Spinal cord (tissue), 10 donors: Measurements from ENCODE around the gene KLK11. TPM values are rescaled to one million over a fixed set of nuclear protein-coding genes. Genes with fewer than 3 reads are reported as not detected.

Source experiments
- DNase-seq, 6 donors: peaks; one replicate each; pipeline versions ENCODE4 v3.0.0 to v3.0.0-alpha.2; 2013 to 2015; ENCODE audit warnings: low spot score in 6 of 6, low read depth in 4 of 6
- H3K27ac ChIP-seq: one replicate; pipeline ENCODE4 v1.5.1; 2013; ENCODE audit warnings: low read depth, low read length, control low read depth
- H3K27me3 ChIP-seq: one replicate; pipeline ENCODE4 v1.6.1; 2013; ENCODE audit warnings: low read length; ENCODE audit not compliant: control insufficient read depth, insufficient read depth
- H3K36me3 ChIP-seq: one replicate; pipeline ENCODE4 v1.6.1; 2013; ENCODE audit warnings: low read length; ENCODE audit not compliant: control insufficient read depth, insufficient read depth
- H3K4me1 ChIP-seq: one replicate; pipeline ENCODE4 v1.6.1; 2013; ENCODE audit warnings: low read length; ENCODE audit not compliant: control insufficient read depth, insufficient read depth
- H3K4me3 ChIP-seq: one replicate; pipeline ENCODE4 v1.5.1; 2013; ENCODE audit warnings: low read depth, low read length, control low read depth
- H3K9me3 ChIP-seq: one replicate; pipeline ENCODE4 v1.6.1; 2013; ENCODE audit warnings: low read length; ENCODE audit not compliant: control insufficient read depth, insufficient read depth
- WGBS: methylation state at CpG from one replicate; pipeline ENCODE4 v1.1.5; 2013; ENCODE audit warnings: missing lambda C conversion rate; ENCODE audit not compliant: insufficient coverage; 5-methylcytosine and 5-hydroxymethylcytosine counted together
- long read RNA-seq, 4 donors: transcript quantifications; one replicate each; lab custom pipeline, GENCODE V29; 2026
- polyA plus RNA-seq, 2 donors: library from polyadenylated mRNA; unstranded; fragments of 120-200 nt; gene quantifications; one replicate each; pipeline ENCODE4 v1.2.1, GENCODE V29; 2013; ENCODE audit not compliant: insufficient read length in 2 of 2
- total RNA-seq, 2 donors: library from RNA; depleted of rRNA in 1 of 2; stranded (reverse); fragments of 120-200 nt in 1 of 2; fragments of >200 nt in 1 of 2; gene quantifications; one replicate each; pipeline versions ENCODE4 v1.2.3 to v1.2.4, GENCODE V29; 2013 to 2014
- donor health status: healthy.

The KLK11 gene, protein sequence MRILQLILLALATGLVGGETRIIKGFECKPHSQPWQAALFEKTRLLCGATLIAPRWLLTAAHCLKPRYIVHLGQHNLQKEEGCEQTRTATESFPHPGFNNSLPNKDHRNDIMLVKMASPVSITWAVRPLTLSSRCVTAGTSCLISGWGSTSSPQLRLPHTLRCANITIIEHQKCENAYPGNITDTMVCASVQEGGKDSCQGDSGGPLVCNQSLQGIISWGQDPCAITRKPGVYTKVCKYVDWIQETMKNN
- not detected for total RNA-seq
- polyA plus RNA-seq, result not detected
- long read RNA-seq, donor 1, result 0 reads
- long read RNA-seq, donor 2, result 0 reads
- long read RNA-seq, donor 3, result 0 reads
- long read RNA-seq, donor 4, result 0 reads

DNA sequence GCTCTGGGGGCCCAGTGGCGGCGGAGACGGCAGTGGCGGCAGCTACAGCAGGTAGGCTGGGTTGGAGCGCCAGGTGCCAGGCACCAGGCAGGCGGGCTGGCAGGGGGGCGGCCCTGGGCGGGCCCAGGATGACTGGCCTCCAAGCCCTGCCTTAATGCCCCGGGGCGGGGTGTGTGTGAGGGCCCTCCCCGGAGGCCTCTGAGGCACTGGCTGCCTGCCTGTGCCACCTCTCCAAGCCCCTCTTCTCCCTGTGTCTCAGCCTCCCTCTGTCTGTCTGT lies at the start of gene KLK11:
TSS of gene KLK11 (minus strand) at position 63 of the 278 bp plus-strand sequence. CDS start 985 bp downstream, outside the sequence.
- Histone ChIP-seq H3K27ac (no peak within 1 kb of the TSS), H3K36me3 (no peaks in the 10 kb centered on the region), H3K9me3 (no peaks in the 10 kb centered on the region), H3K4me1 (no peaks in the 10 kb centered on the region), H3K4me3 (no peak within 1 kb of the TSS), H3K27me3 (peaks cover 30% of the 10 kb centered on the region)
- no peak for DNase-seq
- 87% methylated on average over 11 of the region's 11 CpGs for WGBS

DNA sequence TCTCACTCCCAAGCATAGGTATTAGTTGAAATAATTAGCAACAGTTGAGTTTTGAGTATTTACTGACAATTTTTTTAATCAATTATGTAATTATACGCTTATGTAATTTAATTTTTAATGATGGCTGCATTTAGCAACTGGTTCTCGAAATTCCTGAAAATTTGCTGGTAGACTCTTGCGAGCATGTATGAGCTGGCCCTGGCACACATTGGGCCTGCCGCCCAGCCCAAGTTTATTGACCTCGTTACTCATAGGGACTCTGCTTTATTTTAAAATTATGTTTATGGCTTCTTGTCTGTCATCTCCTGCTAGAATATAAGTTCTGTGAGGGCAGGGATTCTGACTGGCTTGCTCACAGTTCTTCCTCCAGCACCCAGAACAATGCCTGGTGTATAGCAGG lies 49.6 kb upstream of the KLK11 start:
- WGBS, result 100% methylated on average over 2 of the region's 5 CpGs

DNA sequence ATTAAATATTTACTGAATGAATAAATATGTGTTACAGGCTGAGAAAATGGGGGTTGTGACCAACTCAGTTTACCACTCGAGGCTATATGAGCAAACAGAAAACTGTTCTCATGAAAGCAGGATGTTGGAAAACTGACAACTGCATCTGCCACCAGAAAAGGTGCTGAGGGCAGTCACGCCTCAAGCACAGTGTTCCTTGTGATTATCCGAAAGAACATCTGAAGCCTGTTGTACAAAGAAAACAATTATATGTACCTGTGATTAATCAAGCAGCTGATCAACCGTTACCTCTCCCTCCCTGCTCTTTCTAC lies 44.6 kb upstream of the KLK11 start:
- DNase-seq, result no peak
- no peak overlapping the region for H3K4me3 ChIP-seq
- no peaks in the 10 kb centered on the region for H3K4me1 ChIP-seq
- no peaks in the 10 kb centered on the region for H3K9me3 ChIP-seq
- H3K27ac ChIP-seq, result no peak overlapping the region
- peaks cover 2% of the 10 kb centered on the region for H3K27me3 ChIP-seq
- 45% methylated on average over 1 of the region's 4 CpGs for whole genome bisulfite sequencing
- H3K36me3 ChIP-seq, result no peaks in the 10 kb centered on the region

More for the DNA sequence above, 49.6 kb upstream of the KLK11 start:
- no peaks in the 10 kb centered on the region for H3K9me3 ChIP-seq
- no peaks in the 10 kb centered on the region for H3K4me1 ChIP-seq
- H3K27me3 ChIP-seq, result no peaks in the 10 kb centered on the region
- H3K4me3 ChIP-seq, result no peak overlapping the region
- H3K27ac ChIP-seq, result no peak overlapping the region
- peaks cover 3% of the 10 kb centered on the region for H3K36me3 ChIP-seq
- no peak for DNase-seq

DNA sequence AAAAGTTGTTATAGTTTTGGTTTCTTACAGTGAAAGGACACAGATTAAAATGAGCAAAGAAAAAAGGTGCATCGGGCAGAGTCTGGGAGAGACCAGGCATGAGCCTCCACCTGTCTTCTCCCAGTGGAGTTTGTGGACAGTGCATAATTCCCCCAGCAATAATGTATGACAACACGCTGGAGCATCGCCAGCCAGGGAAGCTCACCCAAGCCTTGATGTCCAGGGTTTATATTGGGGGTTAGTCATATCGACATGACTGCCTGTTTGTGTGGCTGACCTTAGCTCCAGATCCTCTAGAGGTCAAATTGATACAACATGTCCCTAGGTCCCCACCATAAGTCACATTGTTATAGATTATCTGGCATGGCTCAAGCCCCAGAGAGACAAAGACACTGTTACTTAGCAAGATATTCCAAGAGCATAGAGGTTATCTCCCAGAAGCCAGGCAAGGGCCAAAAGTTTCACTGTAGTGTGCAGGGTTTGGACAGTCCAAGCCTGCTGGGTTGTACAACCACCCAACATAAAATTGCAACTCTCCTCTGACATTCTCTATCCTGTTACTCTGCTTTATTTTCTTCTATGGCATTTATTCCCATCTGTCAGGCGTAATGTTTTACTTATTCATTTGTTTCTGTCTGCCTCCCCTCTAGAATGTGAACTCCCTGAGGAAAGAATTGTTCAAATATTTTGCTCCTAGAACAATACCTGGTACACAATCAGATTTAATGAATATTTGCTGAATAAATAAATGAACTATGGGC lies 44.1 kb upstream of the KLK11 start:
- Histone ChIP-seq H3K9me3 (no peaks in the 10 kb centered on the region), H3K36me3 (no peaks in the 10 kb centered on the region), H3K27me3 (peaks cover 6% of the 10 kb centered on the region), H3K27ac (no peak overlapping the region), H3K4me3 (no peak overlapping the region), H3K4me1 (no peaks in the 10 kb centered on the region)
- no peak for DNase-seq
- WGBS, result 90% methylated on average over 2 of the region's 5 CpGs

DNA sequence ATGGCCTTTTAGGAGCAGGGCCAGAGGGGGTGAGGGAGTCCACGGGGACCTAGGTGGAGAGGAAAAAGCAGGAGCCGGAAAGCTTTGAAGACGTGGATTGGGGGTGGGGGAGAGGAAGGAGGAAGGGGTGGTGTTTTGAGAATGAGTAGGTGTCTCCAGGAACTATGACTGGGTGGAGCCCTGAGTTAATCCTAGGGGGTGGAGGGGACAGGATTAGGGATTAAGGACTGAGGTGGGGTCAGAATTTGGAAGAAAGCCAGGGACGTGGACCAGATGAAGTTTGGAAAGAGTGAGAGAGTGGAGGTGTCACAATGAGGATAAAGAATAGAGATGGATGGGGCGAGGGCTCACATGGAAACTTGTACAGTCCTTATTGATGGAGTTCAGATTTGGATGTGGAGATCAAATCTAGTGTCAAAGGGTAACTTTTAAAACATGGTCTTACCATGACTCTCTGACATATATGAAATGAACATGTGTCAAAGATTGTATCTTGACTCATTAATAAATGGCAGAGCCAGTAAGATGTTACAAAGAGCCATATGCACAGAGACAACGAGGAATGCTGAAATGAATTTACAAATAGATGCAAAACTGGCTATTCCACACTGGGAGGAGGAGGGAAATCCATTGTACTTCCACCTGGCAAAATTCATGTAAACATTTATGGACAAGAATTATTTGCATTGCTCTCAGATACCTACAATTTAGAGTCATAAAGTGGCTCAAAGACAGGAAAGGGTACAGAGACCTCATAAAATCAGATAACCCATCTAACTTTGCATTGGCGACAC lies 40.2 kb upstream of the KLK11 start:
- no peak for DNase-seq
- 72% methylated on average over 6 of the region's 7 CpGs for WGBS
- Histone ChIP-seq H3K4me3 (no peak overlapping the region), H3K36me3 (no peaks in the 10 kb centered on the region), H3K4me1 (peaks cover 8% of the 10 kb centered on the region), H3K9me3 (no peaks in the 10 kb centered on the region), H3K27me3 (peaks cover 21% of the 10 kb centered on the region), H3K27ac (no peak overlapping the region)

DNA sequence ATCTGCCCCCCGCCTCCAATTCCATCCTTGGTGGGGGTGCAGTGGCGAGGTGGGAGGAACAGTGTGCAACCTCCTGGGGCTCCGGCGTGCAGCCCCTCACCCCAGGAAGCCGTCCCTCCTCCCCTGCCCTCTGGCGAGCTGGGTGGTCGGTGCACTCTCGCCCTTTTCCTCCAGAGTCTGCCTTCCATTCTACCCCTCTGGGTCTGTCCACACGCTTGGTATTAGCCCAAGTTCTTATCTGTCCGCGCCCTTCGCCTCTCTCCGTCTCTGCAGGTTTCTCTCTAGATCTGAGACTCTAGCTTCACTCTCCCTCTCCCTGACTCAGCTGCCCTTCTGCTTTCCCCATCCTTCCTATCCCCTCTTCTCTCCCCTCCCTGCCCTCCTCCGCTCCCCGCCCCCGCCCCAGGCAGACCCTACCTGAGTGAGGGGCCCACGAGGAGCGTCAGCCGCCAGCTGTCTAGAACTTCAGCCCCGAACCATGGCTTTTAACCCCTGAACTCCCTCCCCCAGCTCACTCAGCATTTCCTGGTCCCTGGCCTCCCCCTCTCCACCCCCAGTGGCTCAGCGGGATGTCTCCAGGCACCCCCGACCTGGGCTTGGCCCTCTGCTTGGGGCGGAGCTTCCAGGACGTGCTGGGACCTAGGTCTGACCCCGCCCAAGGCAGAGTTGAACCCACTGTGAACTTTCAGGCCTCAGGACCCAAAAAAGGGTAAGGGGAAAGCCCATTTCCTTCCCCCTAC lies 39.0 kb upstream of the KLK11 start:
- H3K4me3 ChIP-seq, result peak overlapping the region; percentile 2
- no peaks in the 10 kb centered on the region for H3K36me3 ChIP-seq
- H3K27me3 ChIP-seq, result peaks cover 21% of the 10 kb centered on the region
- peaks cover 8% of the 10 kb centered on the region for H3K4me1 ChIP-seq
- 9% methylated on average over 20 of the region's 25 CpGs for WGBS
- H3K9me3 ChIP-seq, result no peaks in the 10 kb centered on the region
- peak in 1 of 6 donors; percentile 1 for DNase-seq
- H3K27ac ChIP-seq, result no peak overlapping the region

DNA sequence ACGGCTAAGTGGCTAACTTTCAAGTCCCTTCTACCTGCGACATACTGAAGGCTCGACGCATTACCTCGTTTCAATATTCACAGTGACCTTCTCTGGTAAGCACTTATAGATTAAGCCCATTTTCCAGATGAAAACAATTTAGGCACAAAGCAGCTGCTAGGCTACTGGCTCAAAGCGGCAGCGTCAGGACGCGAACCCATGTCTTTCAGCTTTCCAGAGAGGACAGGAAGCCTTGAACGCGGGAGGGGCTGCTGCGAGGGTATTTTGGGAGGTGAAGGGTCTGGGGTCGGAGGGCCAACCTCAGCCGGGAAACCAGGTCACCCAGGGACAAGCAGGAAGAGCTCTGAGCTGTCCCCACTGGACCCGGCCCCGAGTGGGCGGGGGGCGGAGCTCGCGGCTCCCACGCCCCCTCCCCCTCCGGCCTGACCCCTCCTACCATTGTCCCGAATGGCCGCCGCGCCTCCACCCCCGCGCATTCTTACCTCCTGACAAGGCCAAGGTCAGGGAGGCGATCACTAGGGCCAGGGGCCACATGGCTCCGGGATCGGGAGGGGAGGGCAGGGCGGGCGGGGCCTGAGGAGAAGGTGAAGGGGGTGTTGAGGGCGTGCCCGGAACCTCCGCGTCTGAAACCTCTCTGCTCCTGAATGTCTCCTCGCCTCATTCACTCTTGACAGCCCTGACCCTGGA lies 38.3 kb upstream of the KLK11 start, which contains the start of gene KLK13:
TSS of gene KLK13 (minus strand) at position 559 of the 687 bp plus-strand sequence. CDS start at position 534, 25 bp downstream.
- WGBS, result 25% methylated on average over 13 of the region's 38 CpGs
- peak in 2 of 6 donors; percentile 5 to 9 for DNase-seq
- Histone ChIP-seq H3K27me3 (peaks cover 23% of the 10 kb centered on the region), H3K36me3 (no peaks in the 10 kb centered on the region), H3K9me3 (no peaks in the 10 kb centered on the region), H3K27ac (no peak within 1 kb of the TSS), H3K4me3 (peak within 1 kb of the TSS; percentile 2), H3K4me1 (peaks cover 8% of the 10 kb centered on the region)

DNA sequence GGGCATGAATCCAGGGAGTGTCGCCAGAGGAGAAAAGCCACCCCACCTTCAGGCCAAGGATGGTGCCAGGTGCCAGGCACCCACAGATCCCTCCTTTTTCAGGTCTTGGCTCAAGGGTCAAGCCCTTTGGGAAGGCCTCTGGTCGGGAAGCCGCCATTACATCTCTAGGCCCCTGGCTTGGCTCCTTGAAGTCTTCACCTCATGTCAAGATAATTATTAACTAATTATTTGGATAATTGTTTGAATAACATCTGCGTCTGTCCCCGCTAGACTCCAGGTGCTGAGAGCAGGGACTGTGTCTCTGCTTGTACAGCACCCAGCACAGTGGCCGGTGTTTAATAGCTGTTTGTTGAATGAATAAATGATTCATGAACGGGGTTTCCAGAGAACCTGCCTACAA lies 37.2 kb upstream of the KLK11 start:
- no peak for DNase-seq
- Histone ChIP-seq H3K4me3 (no peak overlapping the region), H3K4me1 (peaks cover 8% of the 10 kb centered on the region), H3K27ac (no peak overlapping the region), H3K36me3 (no peaks in the 10 kb centered on the region), H3K27me3 (peaks cover 23% of the 10 kb centered on the region), H3K9me3 (no peaks in the 10 kb centered on the region)
- 81% methylated on average over 5 of the region's 7 CpGs for WGBS

DNA sequence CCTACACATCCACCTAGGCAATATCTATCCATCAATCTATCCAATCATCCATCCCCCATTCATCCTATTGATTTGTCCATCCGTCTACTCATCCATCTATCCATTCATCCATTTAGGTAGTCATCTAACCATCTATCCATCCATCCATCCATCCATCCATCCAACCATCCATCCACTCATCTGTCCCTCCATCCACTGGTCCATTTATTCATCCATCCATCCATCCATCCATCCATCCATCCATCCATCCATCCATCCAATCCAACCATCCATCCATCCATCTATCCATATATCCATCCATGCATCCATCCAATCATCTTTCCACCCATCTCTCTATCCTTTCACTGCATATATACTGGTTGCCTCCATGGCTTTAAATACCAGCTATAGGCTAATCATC lies 34.6 kb upstream of the KLK11 start:
- peaks cover 8% of the 10 kb centered on the region for H3K4me1 ChIP-seq
- 0% methylated on average over 1 of the region's 1 CpG for WGBS
- H3K27me3 ChIP-seq, result peaks cover 20% of the 10 kb centered on the region
- H3K4me3 ChIP-seq, result no peak overlapping the region
- no peak overlapping the region for H3K27ac ChIP-seq
- H3K36me3 ChIP-seq, result no peaks in the 10 kb centered on the region
- H3K9me3 ChIP-seq, result no peaks in the 10 kb centered on the region
- DNase-seq, result no peak
